Epidermal melanocyte (primary cell): Measurements from ENCODE around the gene E4F1.
A peak's percentile ranks its signal among the peaks of the same experiment; 100 is the strongest.

Experiments used
- DNase-seq: peaks from one replicate; pipeline ENCODE4 v3.0.0; 2011; ENCODE audit warnings: low spot score; ENCODE audit not compliant: insufficient read length

The E4F1 gene

GRCh38 chr16:2271848-2272461, 48.6 kb downstream of the E4F1 start:
- DNase-seq = no peak

GRCh38 chr16:2273484-2273883, 50.1 kb downstream of the E4F1 start:
- no peak for DNase-seq

DNA sequence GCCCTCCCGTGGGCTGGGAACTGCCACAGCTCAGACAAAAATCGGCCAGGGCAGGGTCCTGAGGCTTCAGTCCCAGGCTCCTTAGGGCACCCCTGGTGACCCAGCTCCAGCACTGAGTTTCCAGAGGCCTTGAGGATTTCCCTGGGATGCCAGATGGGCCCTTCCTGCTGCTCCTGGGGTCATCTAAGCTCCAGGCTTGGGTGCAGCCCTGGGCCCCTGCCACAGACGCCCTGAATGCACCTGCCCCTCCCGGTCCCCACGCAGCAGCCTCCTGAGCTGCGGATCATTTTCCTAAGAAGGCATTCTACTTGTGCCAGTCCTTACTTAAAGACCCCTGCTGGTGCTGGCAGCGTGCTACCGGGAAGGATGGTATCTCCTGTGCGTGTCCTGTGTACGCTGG, 50.5 kb downstream of the E4F1 start:
- no peak for DNase-seq

DNA sequence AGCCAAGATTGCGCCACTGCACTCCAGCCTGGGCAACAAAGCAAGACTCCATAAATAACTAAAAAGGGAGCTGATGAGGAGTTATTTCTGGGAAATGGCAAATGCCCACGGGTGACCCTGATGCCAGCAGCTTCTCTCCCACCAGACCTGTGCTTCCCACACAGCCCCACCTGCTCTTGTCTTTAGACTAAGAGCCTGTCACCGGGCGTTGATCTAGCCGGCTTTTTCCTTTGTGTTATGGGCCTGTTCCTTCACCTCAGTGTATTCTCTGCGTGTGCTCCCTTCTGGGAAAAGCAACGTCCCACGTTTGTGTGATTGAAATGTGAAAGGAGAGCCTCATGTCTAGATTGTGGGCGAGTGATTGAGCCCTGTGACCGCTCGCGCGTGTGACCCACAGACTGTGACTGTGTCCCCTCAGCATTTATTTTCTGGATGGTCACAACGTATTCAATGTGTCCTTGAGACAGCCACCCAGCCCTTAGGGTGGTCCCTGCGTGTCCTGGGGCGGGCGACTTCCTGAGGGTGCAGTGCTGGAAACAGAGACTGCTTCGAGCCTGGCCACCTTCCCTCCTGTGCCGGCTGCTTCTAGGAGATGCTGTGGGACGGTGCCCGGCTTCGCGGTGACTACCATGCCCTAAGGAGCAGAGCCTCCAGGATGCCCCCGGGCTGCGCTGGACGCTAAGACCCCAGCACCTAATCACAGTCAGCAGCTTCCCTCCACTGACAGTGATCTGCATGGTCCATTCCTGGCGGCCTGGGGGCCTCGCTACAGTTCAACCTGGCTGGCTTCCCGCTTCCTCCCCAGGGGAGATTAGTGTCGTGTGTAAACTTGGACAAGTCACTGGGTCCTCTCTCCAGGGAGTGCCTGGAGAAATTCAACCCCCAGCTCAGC, 52.3 kb downstream of the E4F1 start:
- no peak for DNase-seq

DNA sequence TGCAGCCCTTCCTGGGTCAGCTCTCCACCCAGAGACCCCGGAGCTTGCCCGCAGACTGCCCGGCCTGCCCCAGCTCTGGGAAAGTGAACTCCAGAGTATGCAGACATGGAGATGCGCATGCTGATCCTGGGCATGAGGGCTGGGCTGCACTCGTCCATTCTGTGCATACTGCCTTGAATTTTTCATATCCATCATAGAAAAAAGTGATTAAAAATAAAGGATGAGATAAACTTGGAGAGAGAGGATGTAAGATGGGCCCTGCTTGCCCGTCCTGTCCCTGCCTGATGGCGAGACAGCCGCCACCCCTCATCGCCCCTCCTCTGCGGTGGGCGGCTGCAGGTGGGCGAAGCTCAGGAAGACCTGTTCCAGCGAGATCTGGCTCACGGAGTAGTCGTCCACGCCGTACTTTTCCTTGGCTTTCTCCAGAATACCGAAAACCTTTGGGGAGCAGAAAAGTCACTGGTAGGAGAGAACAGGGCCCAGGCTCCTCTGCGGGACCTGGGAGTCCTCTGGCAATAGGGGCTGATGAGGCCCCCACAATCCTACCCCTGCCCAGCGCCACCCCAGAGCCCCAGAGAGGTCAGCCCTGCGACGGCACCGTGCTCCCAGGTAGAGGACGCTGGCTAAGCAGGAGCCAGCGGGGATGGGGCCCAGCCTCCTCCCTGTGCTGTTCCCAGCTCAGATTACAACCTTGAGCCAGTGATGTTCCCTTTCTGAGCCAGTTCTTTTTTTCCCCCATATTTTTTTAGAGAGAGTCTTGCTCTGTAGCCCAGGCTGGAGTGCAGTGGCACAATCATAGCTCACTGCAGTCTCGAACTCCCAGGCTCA, 53.2 kb downstream of the E4F1 start:
- DNase-seq = no peak

GRCh38 chr16:2277466-2278271, 54.3 kb downstream of the E4F1 start:
- DNase-seq = no peak

GRCh38 chr16:2278272-2278608, 54.8 kb downstream of the E4F1 start:
- DNase-seq = no peak

DNA sequence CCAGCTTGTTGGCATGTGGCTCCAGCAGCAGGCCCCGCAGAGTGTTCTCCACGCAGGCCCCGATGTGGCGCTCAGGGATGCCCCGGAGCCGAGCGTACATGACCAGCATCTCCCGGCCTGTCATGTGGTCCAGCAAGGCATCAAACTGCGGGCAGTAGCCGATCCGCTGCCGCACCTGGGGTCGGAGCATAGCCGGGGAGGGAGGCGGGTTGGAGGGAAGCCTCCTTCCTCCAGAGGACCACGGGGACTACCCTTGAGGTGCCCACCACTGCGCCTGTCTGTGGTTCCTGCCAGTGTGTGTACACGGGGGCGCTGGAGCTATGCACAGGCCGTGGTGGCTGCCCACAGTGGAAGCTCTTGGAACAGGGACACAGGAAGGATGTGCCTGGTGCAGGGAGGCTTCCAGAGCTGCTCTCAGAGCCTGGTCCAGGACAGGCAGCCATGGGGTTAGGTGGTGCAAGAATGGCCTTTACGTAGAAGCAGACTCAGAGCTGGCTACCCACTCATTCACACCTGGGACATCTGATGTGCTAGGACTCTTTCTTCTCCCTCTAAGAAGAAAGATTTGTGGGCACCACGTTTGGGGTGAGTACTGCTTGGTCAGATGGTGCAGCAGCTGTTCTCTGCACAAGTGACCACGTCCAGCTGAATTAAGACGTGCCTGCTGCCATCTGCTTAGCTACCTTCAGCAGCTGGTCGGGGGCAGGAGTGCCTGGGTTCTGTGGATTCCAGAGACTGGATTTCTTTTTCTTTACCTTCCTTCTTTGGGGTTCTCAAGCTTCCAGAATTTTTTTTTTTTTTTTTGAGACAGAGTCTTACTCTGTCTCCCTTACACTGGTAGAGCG, 55.8 kb downstream of the E4F1 start:
- DNase-seq = no peak

GRCh38 chr16:2280461-2280860, 57.1 kb downstream of the E4F1 start:
- peak; percentile 7 for DNase-seq

DNA sequence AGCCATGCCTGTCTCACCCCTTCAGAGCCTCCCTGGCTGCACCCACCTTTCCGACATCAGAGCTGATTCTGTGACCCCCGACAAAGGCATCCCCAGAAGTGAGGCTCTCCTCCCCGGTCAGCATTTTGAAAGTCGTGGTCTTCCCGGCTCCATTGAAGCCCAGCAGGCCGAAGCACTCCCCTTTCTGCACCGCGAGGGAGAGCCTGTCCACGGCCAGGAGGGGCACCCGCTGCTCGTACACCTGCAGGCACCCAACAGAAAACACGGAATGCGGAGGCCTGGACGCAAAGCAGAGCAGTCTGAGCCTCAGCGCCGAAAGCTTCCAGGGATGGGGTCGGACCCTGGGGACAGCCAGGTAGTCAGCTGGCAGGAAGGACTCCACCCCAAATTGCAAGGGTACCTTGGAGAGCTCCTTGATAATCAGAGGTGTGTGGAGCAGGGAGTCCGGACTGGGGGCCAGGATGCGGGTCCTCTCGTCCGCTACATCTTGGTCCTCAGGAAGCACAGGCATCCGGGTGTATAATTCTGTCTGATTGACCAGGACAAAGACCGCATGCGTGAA, 57.7 kb downstream of the E4F1 start:
- DNase-seq = peak; percentile 11

- peak; percentile 1 for DNase-seq
Observed at GRCh38 chr16:2282262-2282661, 58.9 kb downstream of the E4F1 start.

- peak; percentile 5 for DNase-seq
Observed at GRCh38 chr16:2282866-2283555, 59.6 kb downstream of the E4F1 start.

DNA sequence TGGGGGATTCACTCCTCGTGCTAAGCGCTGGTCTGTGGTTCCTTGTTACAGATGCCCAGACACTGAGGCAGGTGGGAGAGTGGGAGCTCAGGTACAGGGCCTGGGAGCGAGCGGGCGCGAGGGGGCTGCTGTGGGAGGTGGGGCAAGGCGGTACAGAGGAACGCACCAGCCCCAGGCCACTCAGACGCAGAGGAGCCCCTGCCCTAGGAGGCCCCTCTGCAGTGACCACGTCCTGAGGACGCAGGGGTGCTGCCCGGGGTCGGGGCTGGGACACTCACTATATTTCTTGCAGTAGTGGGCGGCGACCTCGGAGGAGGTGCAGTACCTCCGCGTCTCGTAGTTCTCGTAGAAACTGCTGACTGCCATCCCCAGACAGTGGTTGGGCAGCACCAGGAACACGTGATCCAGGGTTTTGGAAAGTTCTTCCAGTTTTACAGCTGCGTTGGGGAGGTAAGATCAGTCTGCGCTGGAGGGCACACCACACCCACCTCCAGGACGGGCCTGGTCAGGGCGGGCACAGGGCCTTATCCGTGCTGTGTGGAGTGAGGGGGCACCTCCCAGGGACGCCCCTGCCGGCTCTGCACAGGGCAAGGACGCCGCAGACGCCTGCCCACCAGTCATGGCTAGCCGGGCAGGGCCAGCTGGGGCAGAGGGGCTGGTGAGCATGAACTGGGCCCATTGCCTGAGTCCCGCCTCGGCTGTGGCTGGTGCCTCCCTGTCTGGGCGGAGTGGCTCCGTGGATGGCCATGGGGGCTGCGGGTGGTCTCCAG, 60.8 kb downstream of the E4F1 start:
- DNase-seq = no peak

DNA sequence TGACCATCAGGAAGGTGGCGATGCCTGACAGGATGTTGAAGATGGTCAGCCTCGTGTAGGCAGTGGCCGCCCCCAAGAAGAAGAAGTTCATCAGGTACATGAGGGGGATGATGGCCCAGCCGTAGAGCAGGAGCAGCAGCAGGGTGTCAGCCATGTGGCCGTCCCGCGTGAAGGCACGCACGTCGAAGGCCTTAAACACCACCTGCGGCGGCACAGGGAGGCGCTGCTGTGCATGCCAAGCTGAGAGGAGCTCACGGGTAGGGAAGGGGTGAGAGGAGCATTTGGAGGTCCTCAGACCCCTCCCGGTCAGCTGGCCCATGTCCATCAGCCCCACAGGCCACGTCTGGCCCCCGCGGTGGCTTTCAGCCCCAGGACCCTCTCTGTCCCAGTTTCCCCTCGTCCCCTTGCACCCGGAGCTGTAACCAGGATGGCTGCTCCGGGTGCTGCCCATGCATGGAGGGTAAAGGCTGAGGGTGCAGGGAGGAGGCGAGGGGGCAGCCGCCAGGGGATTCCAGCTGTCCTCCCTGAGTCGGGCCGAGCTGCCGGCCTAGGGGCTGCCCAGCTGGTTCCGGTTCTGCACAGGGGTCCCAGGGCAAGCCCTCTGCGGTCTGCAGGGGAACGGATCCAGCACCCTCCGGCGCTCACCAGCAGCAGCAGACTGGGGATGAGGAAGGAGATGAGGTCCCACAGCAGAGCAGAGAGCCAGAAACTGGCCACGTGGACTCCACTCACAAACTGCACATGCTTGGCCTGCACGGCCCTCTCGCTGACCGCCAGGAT, 61.6 kb downstream of the E4F1 start:
- DNase-seq = no peak
